HG03039 (cell line): ENCODE results near the gene GPSM1.

ENCODE experiments used
- ATAC-seq: cut with Tn5 transposase; IDR thresholded peaks from one replicate; pipeline ENCODE4 v1.9.1; 2021; ENCODE audit warnings: mild to moderate bottlenecking, moderate library complexity; ENCODE audit not compliant: unreplicated experiment

The GPSM1 gene, protein sequence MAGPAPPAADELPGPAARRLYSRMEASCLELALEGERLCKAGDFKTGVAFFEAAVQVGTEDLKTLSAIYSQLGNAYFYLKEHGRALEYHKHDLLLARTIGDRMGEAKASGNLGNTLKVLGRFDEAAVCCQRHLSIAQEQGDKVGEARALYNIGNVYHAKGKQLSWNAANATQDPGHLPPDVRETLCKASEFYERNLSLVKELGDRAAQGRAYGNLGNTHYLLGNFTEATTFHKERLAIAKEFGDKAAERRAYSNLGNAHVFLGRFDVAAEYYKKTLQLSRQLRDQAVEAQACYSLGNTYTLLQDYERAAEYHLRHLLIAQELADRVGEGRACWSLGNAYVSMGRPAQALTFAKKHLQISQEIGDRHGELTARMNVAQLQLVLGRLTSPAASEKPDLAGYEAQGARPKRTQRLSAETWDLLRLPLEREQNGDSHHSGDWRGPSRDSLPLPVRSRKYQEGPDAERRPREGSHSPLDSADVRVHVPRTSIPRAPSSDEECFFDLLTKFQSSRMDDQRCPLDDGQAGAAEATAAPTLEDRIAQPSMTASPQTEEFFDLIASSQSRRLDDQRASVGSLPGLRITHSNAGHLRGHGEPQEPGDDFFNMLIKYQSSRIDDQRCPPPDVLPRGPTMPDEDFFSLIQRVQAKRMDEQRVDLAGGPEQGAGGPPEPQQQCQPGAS

DNA sequence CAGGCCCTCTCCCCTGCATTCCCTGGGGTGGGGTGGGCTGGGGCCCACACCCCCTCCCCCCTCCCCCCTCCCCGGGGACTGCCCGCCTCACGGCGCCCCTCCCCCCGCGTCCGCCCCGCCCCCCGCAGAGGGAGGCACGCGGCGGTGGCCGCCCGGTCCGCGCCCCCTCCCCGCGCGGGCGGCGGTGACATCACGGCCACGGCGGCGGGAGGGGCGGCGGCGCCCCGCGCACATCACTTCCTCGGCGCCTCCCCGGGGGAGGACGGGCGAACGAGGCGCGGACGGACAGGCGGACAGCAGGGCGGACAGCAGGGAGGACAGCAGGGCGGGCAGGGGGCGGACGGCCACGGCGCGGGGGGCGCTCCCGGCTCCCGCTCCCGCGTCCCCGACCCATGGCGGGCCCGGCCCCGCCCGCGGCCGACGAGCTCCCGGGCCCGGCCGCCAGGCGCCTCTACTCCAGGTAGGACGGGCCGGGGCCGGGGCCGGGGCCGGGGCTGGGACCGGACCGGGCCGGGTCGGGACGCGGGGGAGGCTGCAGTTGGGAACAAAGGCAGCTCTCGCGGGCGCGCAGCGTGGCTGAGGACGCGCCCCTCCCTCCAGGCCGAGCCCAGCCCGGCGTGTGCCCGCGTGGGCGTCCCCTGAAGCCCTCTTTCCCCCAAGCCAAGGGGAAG is at the start of gene GPSM1:
Gene GPSM1, plus strand, starts transcription at position 236 of the 671 bp plus-strand sequence. Its CDS starts 157 bp downstream, at position 393.
- ATAC-seq = no peak

DNA sequence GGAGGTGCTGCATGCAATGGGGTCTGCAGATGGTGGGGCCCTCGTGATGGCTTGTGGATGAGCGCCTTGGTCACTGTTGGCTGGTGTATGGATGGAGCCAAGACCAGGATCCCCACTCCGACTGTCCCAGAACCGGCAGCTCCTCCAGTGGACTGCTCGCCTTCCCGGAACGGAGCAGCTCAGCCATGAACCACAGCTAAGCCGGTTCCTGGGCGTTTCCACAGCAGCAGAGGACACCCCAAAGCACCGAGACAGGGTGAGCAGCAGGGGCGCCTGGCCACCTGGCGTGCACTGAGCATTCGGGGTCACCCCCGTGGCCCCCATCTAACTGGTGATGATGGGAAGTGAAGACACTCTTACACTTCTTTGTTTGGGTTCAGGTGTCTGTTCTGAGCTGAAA is 49.6 kb upstream of the GPSM1 start:
- no peak for ATAC-seq

DNA sequence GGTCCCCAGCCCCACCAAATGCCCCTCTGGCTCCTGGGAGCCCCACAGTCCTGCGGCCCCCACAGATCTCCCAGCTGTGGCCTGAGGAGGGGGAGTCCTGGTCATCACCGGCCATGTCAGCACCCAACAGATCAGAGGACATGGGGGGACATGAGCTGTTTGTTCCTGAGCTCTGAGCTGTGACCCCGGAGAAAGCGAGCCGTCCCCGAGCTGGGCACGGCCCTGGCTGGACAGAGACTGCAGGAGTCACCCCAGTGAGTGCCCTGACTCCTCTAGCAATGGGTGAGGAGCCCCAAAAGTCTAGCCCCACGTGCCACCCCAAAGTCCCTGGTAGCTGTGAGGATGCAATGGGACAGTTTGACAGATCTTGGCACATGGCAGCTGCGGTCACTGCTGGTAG is 49.1 kb upstream of the GPSM1 start:
- no peak for ATAC-seq

DNA sequence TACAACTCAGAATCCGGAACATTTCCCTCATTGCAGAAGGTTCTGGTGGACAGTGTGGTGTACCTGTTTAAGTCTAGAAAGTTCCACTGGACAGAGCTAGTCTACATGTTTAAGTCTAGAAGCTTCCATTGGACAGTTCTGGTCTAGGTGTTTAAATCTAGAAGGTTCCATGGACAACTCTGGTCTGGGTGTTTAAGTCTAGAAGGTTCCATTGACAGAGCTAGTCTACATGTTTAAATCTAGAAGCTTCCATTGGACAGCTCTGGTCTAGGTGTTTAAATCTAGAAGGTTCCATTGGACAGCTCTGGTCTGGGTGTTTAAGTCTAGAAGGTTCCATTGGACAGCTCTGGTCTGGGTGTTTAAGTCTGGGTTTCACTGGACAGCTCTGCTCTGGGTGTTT is 48.4 kb upstream of the GPSM1 start:
- no peak for ATAC-seq

DNA sequence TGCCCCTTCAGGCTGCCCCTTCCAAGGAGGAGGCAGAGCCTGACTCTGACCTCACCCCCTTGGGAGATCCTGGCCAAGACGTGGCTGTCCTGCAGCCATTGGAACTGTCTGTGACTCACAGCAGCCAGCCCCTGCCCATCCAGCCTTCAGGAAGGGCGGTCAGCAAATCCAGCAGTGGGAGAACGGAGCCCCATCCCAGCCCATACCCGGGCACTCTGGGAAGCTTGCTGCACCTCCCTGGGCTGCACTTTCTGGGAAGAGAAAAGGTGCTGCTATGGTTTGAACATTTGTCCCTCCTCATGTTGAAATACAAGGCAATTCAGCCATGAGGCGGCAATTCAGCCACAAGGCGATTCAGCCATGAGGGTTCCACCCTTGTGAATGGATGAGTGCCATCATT is 47.9 kb upstream of the GPSM1 start:
- no peak for ATAC-seq

DNA sequence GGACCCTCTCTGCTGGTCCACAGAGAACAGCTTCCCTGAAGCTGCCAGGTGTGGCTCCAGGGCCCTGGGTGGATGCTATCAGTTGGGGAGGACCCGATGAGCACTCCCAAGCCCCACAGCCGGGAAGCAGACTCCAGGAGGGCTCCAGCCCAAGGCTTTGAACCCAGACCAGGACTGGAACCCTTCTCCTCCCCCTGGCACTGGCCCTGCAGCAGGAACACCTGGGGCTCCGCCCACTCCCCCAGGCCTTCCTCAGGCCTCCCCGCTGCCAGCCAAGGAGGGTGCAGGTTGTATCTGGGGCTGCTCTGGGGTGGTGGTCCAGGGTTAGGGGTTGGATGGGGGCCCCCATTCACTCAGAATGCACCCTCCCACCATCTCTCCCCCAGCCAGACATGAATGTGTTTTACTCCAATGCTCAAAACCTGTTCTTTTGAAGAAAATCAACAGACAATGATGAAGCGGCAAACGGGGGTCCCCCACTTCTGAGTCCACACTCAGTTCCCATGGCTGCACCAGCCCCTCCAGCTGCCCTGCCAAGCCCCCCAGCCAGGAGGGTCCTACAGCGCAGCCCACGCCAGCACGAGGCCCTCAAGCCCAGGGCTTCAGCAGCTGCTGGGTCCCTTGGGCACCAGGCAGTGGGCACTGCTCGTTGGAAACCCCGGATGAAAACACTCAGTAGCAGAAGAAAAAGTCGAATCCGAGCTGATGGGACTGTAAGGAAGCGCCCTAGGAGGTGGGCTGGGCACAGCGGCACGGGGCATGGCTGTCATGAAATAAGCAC is 46.6 kb upstream of the GPSM1 start:
- no peak for ATAC-seq

DNA sequence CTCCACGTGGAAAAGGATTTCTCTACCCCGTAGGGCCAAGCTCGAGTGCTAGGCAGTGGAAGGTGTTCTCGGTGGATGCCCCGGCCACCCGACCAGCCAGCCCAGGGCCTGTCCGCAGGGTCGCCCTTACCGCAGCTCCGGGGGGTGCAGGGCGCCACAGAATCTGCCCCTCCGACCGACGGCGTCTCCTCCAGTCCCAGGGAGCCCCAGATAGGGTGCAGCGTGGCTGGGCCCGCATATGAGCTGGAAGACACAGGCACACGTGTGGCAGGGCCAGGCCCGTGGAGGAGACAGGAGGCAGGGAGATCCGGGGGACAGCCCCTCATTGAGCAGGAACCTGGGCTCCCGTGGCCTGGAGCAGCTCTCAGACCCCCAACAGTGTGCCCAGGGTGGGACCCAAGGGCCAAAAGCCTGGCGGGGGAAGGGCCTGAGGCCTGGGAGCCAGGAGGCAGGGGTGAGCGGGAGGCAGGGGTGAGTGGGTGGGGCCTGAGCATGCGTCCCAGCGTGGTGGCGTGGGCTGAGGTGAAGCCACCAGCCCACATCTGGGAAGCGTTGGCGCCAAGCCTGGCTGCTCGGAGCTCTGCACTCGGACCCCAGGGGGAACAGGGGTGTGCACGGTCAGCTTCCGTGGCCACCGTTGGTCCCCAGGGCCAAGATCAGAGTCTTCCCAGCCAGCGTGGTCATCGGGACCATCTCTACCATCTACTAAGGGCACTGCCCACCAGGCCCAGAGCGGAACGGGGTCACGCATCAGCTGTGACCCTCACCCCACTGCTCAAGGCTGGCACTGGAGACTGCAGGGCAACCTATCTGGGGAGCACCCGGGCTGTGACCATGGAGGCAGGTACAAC is 45.7 kb upstream of the GPSM1 start:
- no peak for ATAC-seq

DNA sequence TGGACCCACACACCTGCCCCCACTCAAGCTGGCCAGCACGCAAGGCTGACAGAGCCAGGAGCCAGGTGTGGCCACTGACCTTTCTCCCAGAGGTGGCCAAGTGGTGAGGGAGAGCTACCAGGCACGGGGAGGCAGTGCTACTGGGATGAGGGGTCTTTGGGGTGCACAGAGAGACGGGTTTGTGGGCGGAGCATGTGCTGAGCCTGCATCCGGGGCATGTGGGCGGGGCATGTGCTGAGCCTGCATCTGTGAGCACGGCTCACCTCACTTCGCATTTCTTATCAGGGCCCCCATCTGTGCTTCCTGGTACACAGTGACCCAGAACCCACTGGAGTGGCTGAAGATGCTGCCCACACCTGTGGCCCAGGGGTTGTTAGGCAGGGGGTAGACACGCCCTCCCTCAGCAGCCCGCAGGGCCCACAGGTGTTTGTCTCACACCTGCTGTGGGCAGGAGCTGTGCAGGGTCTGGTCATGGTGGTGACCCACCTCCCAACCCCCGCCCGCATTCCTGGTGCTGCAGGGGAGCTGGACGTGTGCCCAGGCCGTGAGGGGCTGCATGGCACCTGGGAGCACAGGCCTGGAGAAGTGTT is 45.0 kb upstream of the GPSM1 start:
- ATAC-seq = no peak

DNA sequence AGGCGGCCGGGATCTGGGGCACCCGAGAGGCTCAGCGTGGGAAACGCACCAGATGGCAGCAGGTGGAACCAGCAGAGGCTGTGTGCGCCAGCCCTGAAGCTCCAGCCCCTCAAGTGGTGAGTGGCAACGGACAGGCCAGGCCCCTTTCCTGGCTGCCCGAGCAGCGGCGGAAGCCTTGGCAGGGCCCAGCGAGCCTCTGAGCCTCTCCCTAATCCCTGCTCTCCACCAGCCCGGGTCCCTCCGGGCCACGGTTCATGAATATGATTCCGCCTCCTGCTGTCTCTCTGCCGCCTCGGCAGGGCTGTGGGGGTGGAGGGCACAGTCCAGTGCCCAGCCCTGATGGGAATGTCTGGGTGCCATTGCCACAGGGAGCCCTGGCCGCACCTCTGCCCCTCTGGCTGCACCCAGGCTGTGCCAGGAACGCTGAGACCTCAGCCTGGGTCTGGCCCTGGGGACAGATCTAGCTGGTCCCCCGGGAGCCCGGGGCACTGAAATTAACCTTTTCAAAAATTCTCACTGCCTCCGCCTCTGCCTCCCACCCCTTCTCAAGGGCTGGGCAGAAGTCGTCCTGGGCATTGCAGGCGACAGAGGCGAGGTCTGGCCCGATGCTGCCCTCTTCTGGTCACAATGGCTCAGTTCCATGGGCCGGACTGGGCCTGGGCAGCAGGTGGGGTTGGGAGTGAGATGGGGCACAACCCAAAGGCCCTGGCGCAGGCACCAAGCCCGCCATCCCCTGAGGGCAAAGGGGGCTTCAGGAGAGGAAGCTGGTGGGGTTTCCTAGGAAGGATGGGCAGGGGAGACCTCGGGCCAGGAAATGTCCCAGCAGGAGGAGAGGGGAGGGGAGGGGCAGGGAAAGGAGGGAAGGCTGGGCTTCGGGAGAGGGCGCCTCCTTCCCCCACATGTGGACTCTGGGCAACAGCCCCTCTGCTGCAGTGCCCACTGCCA is 43.8 kb upstream of the GPSM1 start:
- ATAC-seq = no peak

DNA sequence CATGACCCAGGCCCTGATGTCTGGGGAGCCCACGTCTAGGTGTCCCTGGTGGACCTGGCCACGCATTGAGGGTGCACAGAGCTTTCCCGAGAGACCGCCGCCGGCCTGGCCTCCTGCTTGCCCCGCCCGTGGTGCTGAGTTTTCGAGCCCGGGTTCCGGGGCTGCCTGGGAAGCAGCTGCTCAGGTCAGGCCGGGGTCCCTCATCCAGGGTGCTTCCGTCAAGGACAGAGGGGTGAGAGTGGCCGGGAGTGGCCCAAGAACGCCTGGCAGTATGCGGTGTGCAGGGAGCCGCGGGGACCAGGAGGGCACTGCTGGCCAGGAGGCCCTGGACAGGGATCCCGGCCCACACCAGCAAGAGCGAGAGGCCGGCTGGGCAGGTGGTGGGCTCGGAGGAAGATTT is 43.0 kb upstream of the GPSM1 start:
- ATAC-seq = no peak

DNA sequence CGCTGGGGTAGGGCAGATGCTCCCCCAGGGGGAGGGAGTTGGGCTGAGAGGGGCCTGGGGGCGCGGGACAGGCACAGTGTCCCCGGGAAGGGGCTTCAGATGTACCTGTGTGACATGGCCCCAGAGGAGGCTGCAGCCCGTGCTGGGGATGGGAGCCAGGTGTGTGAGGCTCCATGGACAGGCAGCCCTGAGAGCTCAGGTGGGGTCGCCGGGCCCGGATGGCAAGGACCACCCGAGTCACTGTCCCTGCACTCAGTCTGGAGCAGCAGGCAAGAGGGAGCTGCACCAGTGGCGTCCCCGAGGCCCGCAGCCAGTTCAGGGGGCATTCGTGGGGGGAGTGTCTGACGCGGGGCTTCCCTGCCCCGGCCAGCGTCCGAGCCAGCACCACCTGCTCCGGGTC is 42.4 kb upstream of the GPSM1 start:
- no peak for ATAC-seq

DNA sequence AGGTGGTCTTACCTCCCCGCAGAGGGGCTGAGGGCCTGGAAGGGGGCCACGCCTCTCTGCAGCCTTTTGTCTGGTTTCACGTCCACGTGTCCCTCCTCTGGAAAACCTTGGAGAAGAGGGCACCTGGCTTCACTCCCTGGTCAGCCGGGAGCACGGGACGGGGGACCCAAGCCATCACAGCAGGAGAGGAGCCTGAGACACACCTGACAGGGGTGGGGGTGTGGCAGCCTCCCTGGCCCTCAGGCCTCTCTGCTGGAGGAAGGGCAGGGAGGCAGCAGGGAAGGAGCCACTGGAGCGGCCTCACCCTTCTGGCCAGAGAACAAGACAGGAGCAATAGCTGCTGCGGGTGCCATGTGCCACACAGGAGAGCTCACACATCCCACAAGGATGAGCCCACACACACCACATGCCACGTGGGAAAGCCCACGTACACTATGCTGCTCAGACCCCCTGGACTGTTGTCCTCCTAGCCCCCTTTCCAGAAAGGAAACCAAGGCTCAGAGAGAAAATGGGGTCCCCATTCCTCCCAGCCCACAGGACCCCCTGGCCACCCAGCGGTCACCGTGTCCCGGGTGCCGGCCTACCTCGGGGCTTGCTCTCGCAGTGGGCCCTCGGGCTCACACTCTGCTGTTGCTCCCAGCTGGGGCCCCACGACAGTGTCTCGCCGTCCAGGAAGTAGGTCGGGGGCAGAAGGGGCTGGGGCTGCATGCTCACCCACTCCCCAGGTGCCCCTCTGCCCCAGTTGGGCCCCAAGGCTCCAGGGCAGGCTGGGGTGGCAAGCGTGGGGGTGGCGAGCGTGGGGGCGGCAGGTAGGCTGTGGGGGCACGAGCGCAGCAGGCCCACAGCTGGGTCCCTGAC is 41.6 kb upstream of the GPSM1 start:
- ATAC-seq = no peak

DNA sequence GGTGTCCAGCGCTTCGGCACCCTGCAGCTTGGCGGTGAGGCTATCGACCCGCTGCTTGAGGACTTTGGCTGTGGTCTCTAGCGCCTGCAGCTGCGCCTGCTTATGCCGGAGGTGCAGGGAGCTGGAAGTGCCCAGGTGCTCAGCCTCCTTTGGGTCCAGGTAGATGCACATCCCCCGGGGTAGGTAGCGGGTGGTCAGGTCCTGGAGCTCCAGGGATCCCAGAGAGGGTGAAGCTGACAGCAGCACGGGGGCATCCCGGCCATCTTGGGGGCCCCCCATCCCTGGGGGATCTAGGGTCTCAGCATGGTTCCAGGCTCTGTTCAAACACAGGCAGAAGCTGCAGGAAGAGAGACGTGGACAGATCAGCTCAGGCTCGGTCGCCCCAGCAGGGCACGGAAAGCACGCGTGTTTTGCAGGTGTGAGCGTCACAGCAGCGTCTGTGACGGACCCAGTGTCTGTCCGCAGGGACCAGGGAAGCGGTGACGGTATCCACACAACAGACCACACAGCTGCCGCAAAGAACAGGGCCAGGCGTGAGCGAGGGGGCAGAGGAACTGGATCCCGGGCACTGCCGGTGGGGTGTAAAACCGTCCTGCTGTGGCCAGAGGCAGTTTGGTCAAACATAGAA is 40.9 kb upstream of the GPSM1 start:
- ATAC-seq = no peak

DNA sequence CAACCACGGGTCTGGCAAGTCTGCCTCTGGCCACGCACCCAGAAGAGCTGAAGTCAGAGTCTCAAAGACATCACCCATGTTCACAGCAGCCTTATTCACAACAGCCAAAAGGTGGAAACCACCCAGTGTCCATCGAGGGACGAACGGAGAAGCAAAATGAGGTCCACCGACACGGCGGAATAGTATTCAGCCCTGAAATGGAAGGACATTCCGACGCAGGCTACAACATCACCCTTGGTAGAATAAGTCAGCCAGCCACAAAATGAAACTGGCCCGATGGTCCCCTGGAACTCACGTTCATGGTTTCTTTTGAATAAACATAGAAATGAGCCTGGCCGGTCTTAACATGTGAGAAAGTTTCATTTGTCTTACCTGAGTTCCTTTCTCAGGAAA is 40.4 kb upstream of the GPSM1 start:
- no peak for ATAC-seq

DNA sequence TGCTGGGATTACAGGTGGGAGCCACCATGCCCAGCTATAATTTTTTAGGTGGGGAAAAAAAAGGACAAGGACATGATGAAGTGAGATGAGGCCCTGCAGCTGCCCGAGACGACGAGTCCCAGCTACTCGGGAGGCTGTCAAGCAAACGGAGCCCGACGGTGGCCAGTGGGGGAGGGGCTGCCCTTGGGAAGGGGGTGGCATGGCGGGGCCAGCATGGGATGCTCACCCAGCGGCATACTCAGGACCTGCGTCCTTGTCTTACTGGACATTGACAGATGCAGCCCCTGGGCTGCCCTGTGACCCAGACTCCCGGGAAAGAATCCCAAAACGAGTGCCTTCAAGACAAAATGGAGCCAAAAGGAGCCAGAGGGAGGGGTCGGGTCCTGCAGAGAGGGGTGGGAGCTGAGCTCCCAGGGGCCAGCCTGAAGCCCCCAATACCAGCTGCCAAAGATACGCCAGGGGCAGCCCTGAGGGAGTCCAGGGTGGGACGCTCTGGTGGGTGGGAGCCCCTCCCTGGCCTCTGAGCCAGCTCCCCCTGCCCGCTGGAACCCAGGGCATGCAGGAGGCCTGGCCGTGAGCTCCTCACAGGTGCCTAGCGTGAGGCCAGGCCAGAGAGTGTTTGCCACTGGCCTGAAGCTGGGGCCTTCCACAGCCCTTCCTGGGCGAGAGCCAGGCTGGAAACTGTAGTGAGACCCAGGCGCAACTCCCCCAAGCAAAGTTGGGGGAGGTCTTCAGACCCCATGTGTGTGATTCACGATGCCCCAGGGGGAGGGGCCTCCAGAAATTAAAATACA is 39.2 kb upstream of the GPSM1 start:
- no peak for ATAC-seq

DNA sequence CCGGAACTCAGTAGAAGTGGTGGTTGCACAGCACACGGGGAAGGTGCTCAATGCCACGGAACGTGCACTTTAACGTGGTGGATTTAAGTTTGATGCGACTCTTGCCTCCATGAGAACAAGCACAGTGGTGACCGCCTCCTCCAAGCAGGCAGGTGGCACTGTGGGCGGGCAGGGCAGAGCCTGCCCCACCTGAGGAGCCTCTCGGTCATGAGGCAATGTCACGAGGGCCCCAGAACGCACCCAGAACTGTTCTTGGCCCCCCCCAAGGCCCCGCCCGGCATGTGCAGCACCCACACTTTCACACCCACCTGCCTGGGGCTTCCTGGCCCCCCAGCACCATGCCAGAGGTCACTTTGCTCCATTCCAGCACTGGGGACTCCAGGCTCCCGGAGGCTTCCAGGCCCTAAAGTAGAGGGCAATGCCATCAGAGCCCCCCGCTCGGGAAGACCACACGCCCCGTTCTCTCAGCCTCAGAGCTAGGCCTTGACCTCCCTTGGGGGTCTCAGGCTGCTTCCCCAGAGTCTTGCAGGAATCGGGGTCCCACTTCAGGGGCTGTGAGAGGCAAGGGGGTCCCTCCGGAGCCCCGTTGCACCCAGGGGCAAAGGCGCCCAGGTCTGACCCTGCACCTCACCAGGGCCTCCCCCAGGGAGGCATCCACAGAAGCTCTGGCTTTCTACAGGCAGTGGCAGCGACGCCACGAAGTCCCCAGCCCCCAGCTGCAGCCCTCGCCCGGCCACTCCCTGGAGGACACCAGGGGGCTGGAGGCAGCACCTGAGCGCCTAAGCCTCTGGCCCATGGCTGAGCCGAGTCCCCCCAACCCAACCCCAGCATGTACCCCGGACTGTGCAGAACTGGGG is 37.5 kb upstream of the GPSM1 start:
- ATAC-seq = no peak
